HG02623 (cell line): Measurements from ENCODE around the gene OLFML2A.
"Not testable (repeated sequence)": the region's sequence is repeated elsewhere in the genome, so short reads cannot be mapped to it uniquely, and the experiment has no call there.

Source experiments
- ATAC-seq: cut with Tn5 transposase; IDR thresholded peaks from one replicate; pipeline ENCODE4 v1.9.1; 2021; ENCODE audit warnings: moderate library complexity; ENCODE audit not compliant: unreplicated experiment

OLFML2A gene

DNA sequence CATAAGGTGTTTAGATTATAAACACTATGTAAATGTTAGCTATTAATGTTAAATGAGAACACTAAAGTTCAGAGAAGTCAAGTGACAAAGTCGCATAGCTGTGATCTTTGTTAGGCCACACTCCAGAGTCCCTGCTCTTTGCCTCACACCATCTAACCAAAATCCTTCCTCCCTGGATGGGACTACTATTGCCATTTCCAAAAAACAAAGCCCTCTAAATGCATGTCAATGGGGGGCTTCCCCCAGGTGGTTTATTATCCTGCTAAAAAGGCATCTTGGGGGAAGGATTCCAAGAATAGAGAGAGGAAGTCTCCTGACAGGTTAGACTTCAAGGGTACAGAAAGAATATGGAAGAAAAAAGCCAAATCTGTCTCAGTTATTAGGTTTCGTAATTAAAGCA lies 16.2 kb upstream of the OLFML2A start:
- ATAC-seq: no peak

GRCh38 chr9:124761196-124761595 lies 15.7 kb upstream of the OLFML2A start:
- ATAC-seq: no peak

DNA sequence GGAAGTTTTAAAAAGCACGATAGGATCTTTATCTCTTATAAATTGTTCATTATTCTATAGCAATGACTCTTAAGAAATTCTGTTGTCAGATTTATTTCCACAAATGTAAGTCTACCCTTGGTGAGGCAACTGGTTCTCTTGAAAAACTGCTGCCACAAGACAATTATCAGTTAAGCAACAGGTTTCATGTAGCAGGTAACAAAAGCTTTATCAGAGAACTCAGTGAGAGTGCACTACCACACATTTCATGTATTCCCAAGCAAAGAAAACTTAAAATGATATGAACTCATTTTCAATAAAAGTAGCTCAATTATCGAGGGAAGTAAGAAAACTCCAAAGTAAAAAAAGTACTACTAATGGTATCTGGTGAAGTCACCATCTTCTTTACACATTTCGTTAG lies 15.2 kb upstream of the OLFML2A start:
- ATAC-seq: no peak

- no peak for ATAC-seq
Measured at GRCh38 chr9:124762633-124763032, 14.3 kb upstream of the OLFML2A start.

DNA sequence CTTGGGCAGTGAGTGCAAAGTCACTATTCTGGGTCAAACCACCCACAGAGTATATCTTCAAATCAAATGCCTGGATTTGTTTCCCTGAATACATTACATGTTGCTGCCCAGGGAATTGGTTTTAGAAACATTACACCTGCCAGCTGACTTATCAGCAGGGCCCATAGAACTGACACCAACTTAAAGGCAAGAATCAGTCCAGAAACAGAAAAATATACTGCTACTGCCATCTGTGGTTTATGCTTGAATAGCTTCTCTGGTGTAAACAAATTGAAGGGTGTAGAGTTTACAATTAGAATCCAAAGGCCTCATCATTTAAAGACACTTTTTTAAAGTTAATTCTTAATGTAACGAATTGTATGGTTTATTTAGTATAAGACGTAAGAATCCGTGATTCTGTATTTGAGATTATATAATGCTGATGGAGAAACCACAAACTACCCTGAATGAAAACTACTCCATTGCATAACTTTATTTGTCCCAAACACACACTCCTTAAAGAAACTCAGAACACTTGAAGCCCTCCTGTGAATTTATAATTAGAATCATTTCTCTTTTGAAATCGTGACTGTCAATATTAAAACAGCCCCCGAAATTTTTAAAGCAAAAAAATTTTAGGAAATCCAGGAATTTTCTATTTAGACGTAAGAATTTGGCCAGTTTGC lies 12.0 kb upstream of the OLFML2A start:
- ATAC-seq: no peak

GRCh38 chr9:124765439-124765835 lies 11.5 kb upstream of the OLFML2A start:
- no peak for ATAC-seq

DNA sequence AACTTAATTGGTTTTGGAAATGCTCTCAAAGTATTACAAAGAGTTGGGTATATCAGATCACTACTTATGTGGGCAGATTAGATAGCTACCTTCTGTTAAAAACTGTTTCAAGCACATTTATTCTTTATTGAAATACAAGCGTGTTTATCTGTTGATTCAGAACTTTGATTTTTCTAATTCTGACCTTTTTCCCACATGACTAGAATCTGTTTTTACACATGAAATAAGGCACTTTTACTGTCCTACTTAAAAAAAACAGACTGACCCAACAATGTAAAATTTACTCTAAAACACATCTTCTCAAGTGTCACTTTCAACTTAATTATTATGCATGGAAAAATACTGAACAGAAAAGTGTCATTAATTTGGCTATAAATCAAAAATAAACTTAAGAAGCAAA lies 10.6 kb upstream of the OLFML2A start:
- no peak for ATAC-seq

- ATAC-seq: no peak
Measured at GRCh38 chr9:124766815-124767554, 9.9 kb upstream of the OLFML2A start.

DNA sequence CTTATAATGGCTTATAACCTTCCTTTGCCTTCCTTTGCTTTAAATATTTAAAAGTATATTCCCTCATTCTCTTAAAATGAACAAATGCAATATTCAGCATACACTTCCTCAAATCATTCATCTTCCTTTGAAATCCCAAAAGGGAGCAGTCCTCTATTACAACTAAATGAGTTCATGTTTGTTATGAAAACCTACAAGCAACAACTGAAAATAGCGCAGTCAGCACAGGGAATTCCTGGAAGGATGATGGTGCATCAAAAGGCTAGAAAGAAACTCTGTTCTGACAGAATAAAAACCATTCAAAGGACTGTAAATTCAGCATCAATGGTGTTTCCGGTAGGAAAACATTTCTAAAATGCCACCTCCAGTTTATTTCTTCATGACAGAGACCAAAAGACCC lies 9.1 kb upstream of the OLFML2A start:
- ATAC-seq: no peak

- no peak for ATAC-seq
Measured at GRCh38 chr9:124768334-124768733, 8.6 kb upstream of the OLFML2A start.

GRCh38 chr9:124768750-124769548 lies 8.0 kb upstream of the OLFML2A start:
- ATAC-seq: no peak

GRCh38 chr9:124769549-124770358 lies 7.2 kb upstream of the OLFML2A start:
- no peak for ATAC-seq

GRCh38 chr9:124770359-124771020 lies 6.4 kb upstream of the OLFML2A start:
- no peak for ATAC-seq

- ATAC-seq: peak; percentile 89
Measured at GRCh38 chr9:124771021-124771866, 5.7 kb upstream of the OLFML2A start, which contains the start of gene NR6A1. Gene NR6A1, minus strand, starts transcription at chr9:124771311.

DNA sequence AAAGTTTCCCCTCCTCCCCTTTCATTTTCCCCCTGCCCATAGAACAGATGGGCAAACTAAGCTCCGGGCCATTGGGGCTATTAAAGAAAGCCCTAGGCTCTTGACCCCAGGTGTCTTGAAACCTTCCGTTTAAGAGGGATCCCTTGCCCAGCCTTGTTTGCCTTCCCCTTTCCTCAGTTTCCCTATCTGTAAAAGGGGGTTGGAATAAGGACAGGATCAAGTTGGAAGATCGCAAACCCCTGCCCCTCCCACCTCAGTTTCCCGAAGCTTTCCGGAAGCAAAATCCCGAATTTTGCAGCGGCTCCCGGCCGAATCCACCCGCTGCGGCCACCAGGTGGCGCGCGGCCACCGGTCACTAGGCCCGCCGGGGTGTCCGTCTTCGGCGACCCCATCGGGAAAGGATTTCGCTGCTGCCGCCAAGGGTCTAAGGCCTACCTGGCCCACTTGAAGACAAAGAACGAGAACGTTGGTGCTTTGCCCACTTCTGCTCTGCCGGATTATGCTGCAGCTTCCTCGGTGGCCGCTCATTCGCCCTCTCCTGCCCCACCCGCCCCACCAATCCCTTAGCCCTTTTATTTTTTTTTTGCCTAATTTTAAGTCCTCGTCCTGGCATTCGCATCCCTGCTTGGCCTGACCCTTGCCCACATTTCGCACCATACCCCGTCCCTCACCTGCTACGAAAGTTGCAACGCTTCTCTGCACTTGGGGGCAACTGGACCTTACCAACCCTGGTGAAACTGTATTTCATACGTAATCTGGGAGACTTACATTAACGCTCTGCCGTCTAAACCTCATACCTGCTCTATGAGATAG lies 4.9 kb upstream of the OLFML2A start:
- ATAC-seq: no peak

GRCh38 chr9:124772877-124773276 lies 4.1 kb upstream of the OLFML2A start:
- not testable (repeated sequence) for ATAC-seq

GRCh38 chr9:124773473-124774128 lies 3.3 kb upstream of the OLFML2A start:
- no peak for ATAC-seq
